OCI-LY1 (cell line): ENCODE results near the gene PAGE5.

ENCODE experiments used
- EZH2 ChIP-seq: fragments of 200-600 bp; sonication (generic), shearing (Covaris generic); IDR thresholded peaks from 2 replicates; pipeline ENCODE4 v1.8.0; 2017; ENCODE audit warnings: borderline replicate concordance, mixed run types, mild to moderate bottlenecking, antibody characterized with exemption, low read length, moderate library complexity, mixed read lengths
- TF ChIP-seq, protein P1 (sequence below): fragments of 200-600 bp; sonication (generic), shearing (Covaris generic); IDR thresholded peaks from 2 replicates; pipeline ENCODE4 v1.5.1; 2017; ENCODE audit warnings: mild to moderate bottlenecking, antibody characterized with exemption, low read length, moderate library complexity, mixed read lengths

DNA sequence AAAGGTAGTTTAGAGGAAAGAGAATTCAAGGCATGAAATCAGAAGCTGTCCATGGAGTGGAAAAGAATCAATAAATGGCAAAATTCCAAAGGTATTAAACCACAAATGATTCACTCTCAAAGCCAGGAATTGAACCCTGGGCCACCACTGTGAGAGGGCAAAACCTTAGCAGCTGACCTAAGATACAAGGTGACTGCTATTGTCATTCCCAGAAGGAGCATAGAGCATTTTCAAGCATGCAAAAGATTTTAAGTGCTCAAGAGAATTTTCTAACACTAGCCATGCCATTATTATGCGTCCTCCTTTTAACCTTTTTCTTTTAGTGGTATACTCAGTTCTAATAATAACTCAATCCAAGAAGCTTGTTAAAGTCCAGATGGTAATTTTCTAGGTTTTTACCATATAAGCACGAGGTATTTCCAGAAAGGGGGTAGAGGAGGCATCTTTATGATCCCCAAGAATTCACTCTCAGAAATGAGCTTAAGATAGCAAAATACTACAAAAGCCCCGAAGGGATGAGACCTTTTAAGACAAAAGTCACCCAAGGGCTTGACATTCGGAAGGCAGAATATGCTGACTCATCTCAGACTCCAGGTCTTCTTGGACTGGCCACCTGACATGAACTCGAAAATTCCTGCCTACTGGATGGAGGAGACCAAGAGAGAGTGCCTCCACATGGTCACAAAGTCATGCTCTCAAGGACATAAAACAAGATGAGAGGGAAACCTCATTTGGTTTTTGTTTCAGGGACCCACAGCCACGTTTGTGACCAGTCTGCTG, 13.8 kb upstream of the PAGE5 start:
- TF ChIP-seq, protein P1, sequence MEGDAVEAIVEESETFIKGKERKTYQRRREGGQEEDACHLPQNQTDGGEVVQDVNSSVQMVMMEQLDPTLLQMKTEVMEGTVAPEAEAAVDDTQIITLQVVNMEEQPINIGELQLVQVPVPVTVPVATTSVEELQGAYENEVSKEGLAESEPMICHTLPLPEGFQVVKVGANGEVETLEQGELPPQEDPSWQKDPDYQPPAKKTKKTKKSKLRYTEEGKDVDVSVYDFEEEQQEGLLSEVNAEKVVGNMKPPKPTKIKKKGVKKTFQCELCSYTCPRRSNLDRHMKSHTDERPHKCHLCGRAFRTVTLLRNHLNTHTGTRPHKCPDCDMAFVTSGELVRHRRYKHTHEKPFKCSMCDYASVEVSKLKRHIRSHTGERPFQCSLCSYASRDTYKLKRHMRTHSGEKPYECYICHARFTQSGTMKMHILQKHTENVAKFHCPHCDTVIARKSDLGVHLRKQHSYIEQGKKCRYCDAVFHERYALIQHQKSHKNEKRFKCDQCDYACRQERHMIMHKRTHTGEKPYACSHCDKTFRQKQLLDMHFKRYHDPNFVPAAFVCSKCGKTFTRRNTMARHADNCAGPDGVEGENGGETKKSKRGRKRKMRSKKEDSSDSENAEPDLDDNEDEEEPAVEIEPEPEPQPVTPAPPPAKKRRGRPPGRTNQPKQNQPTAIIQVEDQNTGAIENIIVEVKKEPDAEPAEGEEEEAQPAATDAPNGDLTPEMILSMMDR, result no peak
- TF ChIP-seq EZH2, result no peak
